HepG2 (cell line): ENCODE data around the gene INSYN2B. TPM values are rescaled to one million over a fixed set of nuclear protein-coding genes. Genes with fewer than 3 reads are reported as not detected.

Experiments
- ATAC-seq: fragments of 200-7000 bp; cut with Tn5 transposase; 3 replicates; pipeline ENCODE4 v1.9.1; 2020; ENCODE audit warnings: mild to moderate bottlenecking, moderate library complexity
- BruUV-seq: library from RNA; stranded (reverse); fragments of 400-500 nt; replicated peaks from 2 replicates; lab custom pipeline; 2021; lab: Mats Ljungman, UMichigan
- CTCF ChIA-PET: fragments of 300-600 bp; formaldehyde crosslinking; extraction: SDS; loops from one replicate; lab custom pipeline; 2021; ENCODE audit warnings: low total read pairs, inconsistent platforms, low intra/inter-chr PET ratio; lab: Yijun Ruan, JAX
- POLR2A ChIA-PET: fragments of 350-600 bp; sonication (Branson Sonifier 250); formaldehyde crosslinking; loops from one replicate; lab custom pipeline; 2020; ENCODE audit warnings: antibody characterized with exemption, inconsistent platforms; lab: Yijun Ruan, JAX
- DNase-seq: peaks from one replicate; pipeline ENCODE4 v3.0.0-alpha.2; 2015; ENCODE audit warnings: low spot score
- FAIRE-seq: peaks from 3 replicates; lab custom pipeline; 2011; peaks lifted over from hg19 to GRCh38; lab: Jason Lieb, UNC
- H2AFZ ChIP-seq: one replicate; pipeline ENCODE4 v1.6.1; 2011; ENCODE audit warnings: low read length, inconsistent platforms
- H3K27ac ChIP-seq: fragments of 300-600 bp; 3 replicates; pipeline ENCODE4 v1.8.0; 2011; ENCODE audit warnings: mixed run types, mild to moderate bottlenecking, mixed read lengths, low read length, inconsistent platforms; ENCODE audit not compliant: insufficient read depth; ENCODE audit errors: extremely low read length
- H3K27me3 ChIP-seq, 2 experiments: fragments of 200-600 bp in 1 of 2; 2 replicates in 1 of 2; 3 replicates in 1 of 2; pipeline versions ENCODE4 v1.6.0 to v1.8.0; 2011; ENCODE audit warnings: low read length in 2 of 2, mild to moderate bottlenecking in 2 of 2, moderate library complexity in 2 of 2, inconsistent platforms in 1 of 2; ENCODE audit not compliant: insufficient read depth in 2 of 2, control insufficient read depth in 1 of 2
- H3K36me3 ChIP-seq, 2 experiments: fragments of 200-600 bp in 1 of 2; replicated peaks in 1 of 2; 2 replicates in 1 of 2; 3 replicates in 1 of 2; pipeline versions ENCODE4 v1.5.1 to v1.8.0; 2011; ENCODE audit warnings: low read length in 2 of 2, inconsistent platforms in 1 of 2; ENCODE audit not compliant: insufficient read depth in 2 of 2, control insufficient read depth in 1 of 2
- H3K4me1 ChIP-seq: 2 replicates; pipeline ENCODE4 v1.5.1; 2012; ENCODE audit warnings: low read length, inconsistent platforms; ENCODE audit not compliant: insufficient read depth
- H3K4me2 ChIP-seq: 2 replicates; pipeline ENCODE4 v1.6.0; 2011; ENCODE audit warnings: low read depth, low read length, inconsistent platforms
- H3K4me3 ChIP-seq, 3 experiments: fragments of 200-600 bp in 1 of 3; sonication (generic), shearing (Covaris generic) in 1 of 3; replicated peaks in 1 of 3; 2 replicates each; pipeline ENCODE4 v1.5.1; 2011 to 2016; ENCODE audit warnings: low read length in 3 of 3, inconsistent platforms in 2 of 3, low read depth in 2 of 3, mild to moderate bottlenecking in 2 of 3, control low read depth in 1 of 3, mixed read lengths in 1 of 3; ENCODE audit not compliant: insufficient read depth in 1 of 3
- H3K79me2 ChIP-seq: one replicate; pipeline ENCODE4 v1.6.1; 2011; ENCODE audit warnings: low read length, inconsistent platforms; ENCODE audit not compliant: insufficient read depth
- H3K9ac ChIP-seq: 2 replicates; pipeline ENCODE4 v1.6.0; 2011; ENCODE audit warnings: mild to moderate bottlenecking, low read depth, low read length, inconsistent platforms; ENCODE audit not compliant: insufficient read depth
- H3K9me3 ChIP-seq: 2 replicates; pipeline ENCODE4 v1.5.1; 2012; ENCODE audit warnings: mild to moderate bottlenecking, low read length
- H4K20me1 ChIP-seq: 2 replicates; pipeline ENCODE4 v1.6.0; 2011; ENCODE audit warnings: inconsistent platforms, mild to moderate bottlenecking, low read length, moderate library complexity; ENCODE audit not compliant: insufficient read depth
- BCL6 ChIP-seq: IDR thresholded peaks from 2 replicates; pipeline ENCODE4 v1.6.1; 2016; ENCODE audit warnings: missing genetic modification reagents, missing compliant biosample characterization
- FOXM1 ChIP-seq: sonication (generic); formaldehyde crosslinking; IDR thresholded peaks from 2 replicates; pipeline ENCODE4 v1.5.0; 2020; ENCODE audit warnings: missing genetic modification reagents
- FOXO1 ChIP-seq: sonication (generic); formaldehyde crosslinking; IDR thresholded peaks from 2 replicates; pipeline ENCODE4 v1.4.0; 2020; ENCODE audit warnings: missing genetic modification reagents
- GRHL1 ChIP-seq: sonication (generic); formaldehyde crosslinking; conservative IDR thresholded peaks from 2 replicates; pipeline ENCODE4 v1.8.0; 2022; ENCODE audit warnings: missing genetic modification reagents
- HNRNPUL1 ChIP-seq: fragments of 200-400 bp; formaldehyde crosslinking; IDR thresholded peaks from 2 replicates; pipeline ENCODE4 v1.6.1; 2017; ENCODE audit warnings: low read depth, mild to moderate bottlenecking, low read length, moderate library complexity
- MTA1 ChIP-seq: sonication (generic); formaldehyde crosslinking; IDR thresholded peaks from 2 replicates; pipeline ENCODE4 v1.4.0; 2020; ENCODE audit warnings: missing genetic modification reagents, mild to moderate bottlenecking, borderline replicate concordance
- ZNF432 ChIP-seq: sonication (generic); formaldehyde crosslinking; IDR thresholded peaks from 2 replicates; pipeline ENCODE4 v1.5.0; 2020; ENCODE audit warnings: missing genetic modification reagents, mild to moderate bottlenecking, borderline replicate concordance
- WGBS: methylation state at CpG from one replicate; pipeline ENCODE4 v1.1.6; 2017; ENCODE audit warnings: low lambda C conversion rate; 5-methylcytosine and 5-hydroxymethylcytosine counted together
- in situ Hi-C: cut with HindIII; loops from 2 replicates; pipeline ENCODE4 v1.10.0; 2017; ENCODE audit warnings: low pct_unique_long_range_greater_than_20kb; ENCODE audit not compliant: extremely low pct_ligation_motif_present
- intact Hi-C: fragments of 100-400 bp; cut with micrococcal nuclease; formaldehyde crosslinking; loops from one replicate; pipeline ENCODE4 v1.10.0; 2022; ENCODE audit not compliant: unreplicated experiment
- polyA plus RNA-seq, 8 experiments: library from polyadenylated mRNA; depleted of rRNA in 3 of 8; stranded (reverse) in 7 of 8; unstranded in 1 of 8; fragments of >200 nt; fragmentation: Illumina TruSeq in 4 of 8; extraction: Trizol in 4 of 8; gene quantifications; 2 replicates each; pipeline versions ENCODE4 v1.2.1 to v1.2.3, GENCODE V29; 2011 to 2016; ENCODE audit warnings: low read depth in 4 of 8, missing spikeins in 1 of 8, mixed read lengths in 1 of 8; ENCODE audit not compliant: insufficient read depth in 1 of 8
- total RNA-seq, 5 experiments: library from RNA; depleted of rRNA; stranded (reverse); fragments of >200 nt; fragmentation: Illumina TruSeq; extraction: Trizol; gene quantifications; 2 replicates each; pipeline ENCODE4 v1.2.3, GENCODE V29; 2016; ENCODE audit warnings: low read depth in 1 of 5
- TF ChIP-seq, protein P1 (sequence below): sonication (generic); formaldehyde crosslinking; IDR thresholded peaks from 2 replicates; pipeline ENCODE4 v1.4.0; 2020; ENCODE audit warnings: low read depth, mild to moderate bottlenecking, missing genetic modification reagents

Gene INSYN2B
- total and polyA plus RNA-seq, 2 of the 13 experiments (the other 11 are each of a cell fraction or from before 2014, with no cell fraction given): not detected

DNA sequence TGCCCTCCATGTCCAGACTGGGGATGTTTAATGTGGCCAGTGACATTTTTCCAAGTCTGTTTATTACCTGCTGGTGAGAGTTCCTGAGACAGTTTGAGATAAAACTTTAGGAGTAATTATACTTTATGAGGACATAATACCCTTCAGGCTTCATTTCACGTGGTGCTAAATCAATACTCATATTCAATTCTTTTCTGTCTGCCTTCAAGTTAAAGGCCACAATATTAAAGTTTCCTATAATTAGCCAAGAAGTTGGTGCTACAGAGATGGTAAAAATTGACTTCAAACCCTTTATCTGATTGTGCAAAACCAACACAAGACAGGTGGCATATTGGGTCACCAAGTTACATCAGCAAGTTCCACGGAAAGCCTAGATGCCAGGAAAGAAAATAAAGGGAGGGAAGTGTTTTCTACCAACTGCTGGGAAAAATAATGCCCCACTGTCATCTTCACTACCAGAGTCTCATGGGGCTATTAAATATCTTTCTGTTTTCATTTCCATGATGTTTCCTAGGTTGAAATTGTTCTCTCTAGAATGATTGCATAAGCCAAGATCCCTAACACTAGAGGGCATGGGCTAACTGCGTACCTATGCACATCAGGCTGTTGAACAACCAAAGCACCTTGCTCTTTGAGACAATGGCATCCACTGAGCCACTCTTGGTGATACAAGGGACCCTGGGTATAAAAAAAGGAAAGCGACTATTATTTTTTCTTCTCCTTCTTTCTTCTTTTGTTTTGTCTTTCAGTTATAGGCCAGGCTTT, 68.7 kb downstream of the INSYN2B start:
- in situ Hi-C loops: no loop called here
- Histone ChIP-seq H3K9ac (no peak overlapping the region), H3K4me1 (no peaks in the 10 kb centered on the region), H3K27ac (no peak overlapping the region), H3K36me3 (no peaks in the 10 kb centered on the region), H3K4me3 (no peak overlapping the region), H4K20me1 (no peaks in the 10 kb centered on the region), H3K9me3 (no peaks in the 10 kb centered on the region), H2AFZ (no peak overlapping the region), H3K79me2 (no peaks in the 10 kb centered on the region)
- CTCF ChIA-PET: no interaction called here
- no peak for FAIRE-seq
- no TSS peak for BruUV-seq
- intact Hi-C loops: no loop called here
- POLR2A ChIA-PET: no interaction called here
- no peak for TF ChIP-seq MTA1 (CRISPR knock-in tag)
- no peak for TF ChIP-seq HNRNPUL1
- TF ChIP-seq, protein P1, sequence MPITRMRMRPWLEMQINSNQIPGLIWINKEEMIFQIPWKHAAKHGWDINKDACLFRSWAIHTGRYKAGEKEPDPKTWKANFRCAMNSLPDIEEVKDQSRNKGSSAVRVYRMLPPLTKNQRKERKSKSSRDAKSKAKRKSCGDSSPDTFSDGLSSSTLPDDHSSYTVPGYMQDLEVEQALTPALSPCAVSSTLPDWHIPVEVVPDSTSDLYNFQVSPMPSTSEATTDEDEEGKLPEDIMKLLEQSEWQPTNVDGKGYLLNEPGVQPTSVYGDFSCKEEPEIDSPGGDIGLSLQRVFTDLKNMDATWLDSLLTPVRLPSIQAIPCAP (CRISPR knock-in tag): no peak
- TF ChIP-seq FOXO1 (CRISPR knock-in tag): no peak
- no peak for TF ChIP-seq BCL6 (CRISPR knock-in tag)
- TF ChIP-seq GRHL1 (CRISPR knock-in tag): no peak
- no peak for TF ChIP-seq FOXM1 (CRISPR knock-in tag)
- TF ChIP-seq ZNF432 (CRISPR knock-in tag): no peak
- TF ChIP-seq, all 625 proteins: peak for 0
- Histone ChIP-seq H3K27me3 (no peaks in the 10 kb centered on the region), H3K4me2 (no peak overlapping the region)
- DNase-seq: no peak
- no peak for ATAC-seq
- WGBS: 1% methylated on average over 4 of the region's 4 CpGs
